ENCODE data around the gene ARPC1A. TPM values are rescaled to one million over a fixed set of nuclear protein-coding genes. Genes with fewer than 3 reads are reported as not detected.

The ARPC1A gene
- total RNA-seq, 1 experiment from 2014 or later = 183 TPM

DNA sequence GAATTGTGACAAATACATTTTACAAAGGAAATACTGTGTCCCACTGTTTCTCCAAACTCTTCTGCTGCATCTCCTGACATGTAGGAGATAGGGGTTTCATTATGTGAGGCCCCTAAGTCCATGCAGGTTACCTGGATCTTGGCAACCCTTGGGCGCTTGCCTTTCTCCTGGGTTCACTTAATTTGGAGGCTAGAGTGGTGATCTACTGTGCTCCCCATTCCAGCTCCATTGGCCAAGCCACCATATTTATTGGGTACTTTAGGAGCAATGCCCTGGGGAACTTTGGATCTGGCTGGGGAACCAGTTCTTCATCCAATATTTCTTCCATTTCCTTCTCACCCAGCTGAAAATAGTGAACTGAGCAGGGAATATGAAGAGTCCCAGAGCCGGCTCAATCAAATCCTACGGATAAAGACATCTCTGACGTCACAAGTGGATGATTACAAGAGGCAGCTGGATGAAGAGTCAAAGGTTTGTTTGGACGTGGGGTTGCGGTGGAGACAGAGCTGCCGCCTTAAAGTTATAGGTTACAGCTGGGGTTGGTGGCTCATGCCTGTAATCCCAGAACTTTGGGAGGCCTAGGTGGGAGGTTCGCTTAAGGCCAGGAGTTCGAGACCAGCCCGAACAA, 34.6 kb upstream of the ARPC1A start:
- DNase-seq (no peak), ATAC-seq (no peak)
- Histone ChIP-seq H3K9ac (ENCODE audit: low read length) (no peak overlapping the region), H3K9me3 (ENCODE audit: low read length) (no peaks in the 10 kb centered on the region), H3K79me2 (ENCODE audit: low read length) (no peaks in the 10 kb centered on the region), H3K4me3 (ENCODE audit: low read length) (no peak overlapping the region), H4K20me1 (ENCODE audit: low read length) (no peaks in the 10 kb centered on the region), H3K4me1 (ENCODE audit: insufficient read depth, low read length) (no peaks in the 10 kb centered on the region), H2AFZ (ENCODE audit: low read length) (no peak overlapping the region), H3F3A (ENCODE audit: low read length, unreplicated experiment) (no peaks in the 10 kb centered on the region), H3K4me2 (ENCODE audit: low read length) (no peak overlapping the region), H3K27me3 (ENCODE audit: low read length) (no peaks in the 10 kb centered on the region), H3K36me3 (ENCODE audit: low read depth, low read length) (no peaks in the 10 kb centered on the region), H3K9me2 (replicated peaks; ENCODE audit: low read length) (no peaks in the 10 kb centered on the region), H3K27ac (ENCODE audit: low read length) (no peak overlapping the region)
- intact Hi-C loops (cut with micrococcal nuclease) = no loop called here
- BruUV-seq (replicated peaks) = no TSS peak
- POLR2A ChIA-PET (ENCODE audit: unreplicated experiment) = no interaction called here
- CTCF ChIA-PET = interaction anchor here (0.7 kb wide), 1 partner anchor 369 kb away, joined by 3 read pairs; no protein-coding TSS in a partner anchor
- TF ChIP-seq EZH2phosphoT487 (IDR thresholded peaks at IDR 0.05; ENCODE audit: borderline replicate concordance, low read length) (no peak), EZH2 (IDR thresholded peaks at IDR 0.05; ENCODE audit: low read length, unreplicated experiment) (no peak)

DNA sequence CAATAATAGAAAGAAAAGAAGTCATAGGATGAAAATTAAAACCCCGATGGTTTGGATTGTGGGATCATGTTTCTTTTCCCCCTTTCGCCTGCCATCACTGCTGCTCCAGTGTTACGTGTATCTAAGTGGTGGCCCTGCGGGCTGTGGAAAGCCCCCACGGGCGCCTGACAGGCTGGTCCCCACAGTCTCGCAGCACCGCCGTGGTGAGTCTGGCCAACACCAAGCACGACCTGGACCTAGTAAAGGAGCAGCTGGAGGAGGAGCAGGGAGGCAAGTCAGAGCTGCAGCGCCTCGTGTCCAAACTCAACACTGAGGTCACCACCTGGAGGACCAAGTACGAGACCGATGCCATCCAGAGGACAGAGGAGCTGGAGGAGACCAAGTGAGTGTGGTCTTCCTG, 33.6 kb upstream of the ARPC1A start:
- H2AFZ ChIP-seq (ENCODE audit: low read length) = no peak overlapping the region
- no peaks in the 10 kb centered on the region for H3K9me2 ChIP-seq (replicated peaks; ENCODE audit: low read length)
- intact Hi-C loops (cut with micrococcal nuclease) = no loop called here
- no peak overlapping the region for H3K9ac ChIP-seq (ENCODE audit: low read length)
- H3K4me2 ChIP-seq (ENCODE audit: low read length) = no peak overlapping the region
- no peak overlapping the region for H3K4me3 ChIP-seq (ENCODE audit: low read length)
- DNase-seq (no peak), ATAC-seq (no peak)
- no peaks in the 10 kb centered on the region for H3K36me3 ChIP-seq (ENCODE audit: low read depth, low read length)
- no peaks in the 10 kb centered on the region for H3K27me3 ChIP-seq (ENCODE audit: low read length)
- H3K9me3 ChIP-seq (ENCODE audit: low read length) = no peaks in the 10 kb centered on the region
- CTCF ChIA-PET = interaction anchor here (0.5 kb wide), 1 partner anchor 116 kb away, joined by 3 read pairs; no protein-coding TSS in a partner anchor
- TF ChIP-seq EZH2phosphoT487 (IDR thresholded peaks at IDR 0.05; ENCODE audit: borderline replicate concordance, low read length) (no peak), EZH2 (IDR thresholded peaks at IDR 0.05; ENCODE audit: low read length, unreplicated experiment) (no peak)
- TF ChIP-seq, protein P1, sequence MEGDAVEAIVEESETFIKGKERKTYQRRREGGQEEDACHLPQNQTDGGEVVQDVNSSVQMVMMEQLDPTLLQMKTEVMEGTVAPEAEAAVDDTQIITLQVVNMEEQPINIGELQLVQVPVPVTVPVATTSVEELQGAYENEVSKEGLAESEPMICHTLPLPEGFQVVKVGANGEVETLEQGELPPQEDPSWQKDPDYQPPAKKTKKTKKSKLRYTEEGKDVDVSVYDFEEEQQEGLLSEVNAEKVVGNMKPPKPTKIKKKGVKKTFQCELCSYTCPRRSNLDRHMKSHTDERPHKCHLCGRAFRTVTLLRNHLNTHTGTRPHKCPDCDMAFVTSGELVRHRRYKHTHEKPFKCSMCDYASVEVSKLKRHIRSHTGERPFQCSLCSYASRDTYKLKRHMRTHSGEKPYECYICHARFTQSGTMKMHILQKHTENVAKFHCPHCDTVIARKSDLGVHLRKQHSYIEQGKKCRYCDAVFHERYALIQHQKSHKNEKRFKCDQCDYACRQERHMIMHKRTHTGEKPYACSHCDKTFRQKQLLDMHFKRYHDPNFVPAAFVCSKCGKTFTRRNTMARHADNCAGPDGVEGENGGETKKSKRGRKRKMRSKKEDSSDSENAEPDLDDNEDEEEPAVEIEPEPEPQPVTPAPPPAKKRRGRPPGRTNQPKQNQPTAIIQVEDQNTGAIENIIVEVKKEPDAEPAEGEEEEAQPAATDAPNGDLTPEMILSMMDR (conservative IDR thresholded peaks at IDR 0.05; ENCODE audit: low read depth, low read length) = no peak
- H3K27ac ChIP-seq (ENCODE audit: low read length) = no peak overlapping the region
- no peaks in the 10 kb centered on the region for H4K20me1 ChIP-seq (ENCODE audit: low read length)
- BruUV-seq (replicated peaks) = no TSS peak
- no peaks in the 10 kb centered on the region for H3K79me2 ChIP-seq (ENCODE audit: low read length)
- POLR2A ChIA-PET (ENCODE audit: unreplicated experiment) = no interaction called here
- no peaks in the 10 kb centered on the region for H3K4me1 ChIP-seq (ENCODE audit: insufficient read depth, low read length)
- no peaks in the 10 kb centered on the region for H3F3A ChIP-seq (ENCODE audit: low read length, unreplicated experiment)

DNA sequence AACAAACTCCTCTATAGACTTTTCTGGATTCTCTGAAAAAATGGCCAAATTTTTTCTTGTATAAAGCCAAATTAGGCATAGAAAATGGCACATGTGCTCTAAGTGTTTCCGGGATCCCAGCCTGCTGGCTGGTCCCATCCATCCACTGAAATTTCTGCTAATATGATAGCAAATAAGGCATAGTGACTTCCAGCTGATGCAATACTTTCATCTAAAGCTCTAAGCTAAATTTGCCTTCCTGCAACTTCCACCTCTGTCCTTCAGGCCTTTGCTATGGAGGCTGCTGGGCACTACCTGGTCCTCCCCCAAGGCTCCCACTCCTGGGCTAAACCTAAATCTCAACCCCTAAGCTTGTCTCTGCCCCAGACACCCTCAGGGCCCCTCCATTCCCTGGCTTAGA, 32.5 kb upstream of the ARPC1A start:
- ATAC-seq (no peak), DNase-seq (no peak)
- intact Hi-C loops (cut with micrococcal nuclease) = no loop called here
- Histone ChIP-seq H3F3A (ENCODE audit: low read length, unreplicated experiment) (no peaks in the 10 kb centered on the region), H3K9me3 (ENCODE audit: low read length) (no peaks in the 10 kb centered on the region), H3K4me3 (ENCODE audit: low read length) (no peak overlapping the region), H3K27me3 (ENCODE audit: low read length) (no peaks in the 10 kb centered on the region), H3K27ac (ENCODE audit: low read length) (no peak overlapping the region), H3K9me2 (replicated peaks; ENCODE audit: low read length) (no peaks in the 10 kb centered on the region), H3K4me2 (ENCODE audit: low read length) (no peak overlapping the region), H3K4me1 (ENCODE audit: insufficient read depth, low read length) (no peaks in the 10 kb centered on the region), H3K36me3 (ENCODE audit: low read depth, low read length) (no peaks in the 10 kb centered on the region), H3K79me2 (ENCODE audit: low read length) (no peaks in the 10 kb centered on the region), H3K9ac (ENCODE audit: low read length) (no peak overlapping the region), H2AFZ (ENCODE audit: low read length) (no peak overlapping the region), H4K20me1 (ENCODE audit: low read length) (no peaks in the 10 kb centered on the region)
- ChIA-PET POLR2A (ENCODE audit: unreplicated experiment) (no interaction called here), CTCF (no interaction called here)
- TF ChIP-seq EZH2 (IDR thresholded peaks at IDR 0.05; ENCODE audit: low read length, unreplicated experiment) (no peak), EZH2phosphoT487 (IDR thresholded peaks at IDR 0.05; ENCODE audit: borderline replicate concordance, low read length) (no peak)
- TF ChIP-seq, protein P1 (conservative IDR thresholded peaks at IDR 0.05; ENCODE audit: low read depth, low read length) = no peak
- BruUV-seq (replicated peaks) = no TSS peak
